Measurements from ENCODE around the gene FCHO1. TPM values are rescaled to one million over a fixed set of nuclear protein-coding genes. Genes with fewer than 3 reads are reported as not detected.
"Not testable (repeated sequence)": the region's sequence is repeated elsewhere in the genome, so short reads cannot be mapped to it uniquely, and the experiment has no call there.

Gene FCHO1
- total and polyA plus RNA-seq, 5 experiments from 2014 or later = 11.2 to 99.7 (median 31.8) TPM

DNA sequence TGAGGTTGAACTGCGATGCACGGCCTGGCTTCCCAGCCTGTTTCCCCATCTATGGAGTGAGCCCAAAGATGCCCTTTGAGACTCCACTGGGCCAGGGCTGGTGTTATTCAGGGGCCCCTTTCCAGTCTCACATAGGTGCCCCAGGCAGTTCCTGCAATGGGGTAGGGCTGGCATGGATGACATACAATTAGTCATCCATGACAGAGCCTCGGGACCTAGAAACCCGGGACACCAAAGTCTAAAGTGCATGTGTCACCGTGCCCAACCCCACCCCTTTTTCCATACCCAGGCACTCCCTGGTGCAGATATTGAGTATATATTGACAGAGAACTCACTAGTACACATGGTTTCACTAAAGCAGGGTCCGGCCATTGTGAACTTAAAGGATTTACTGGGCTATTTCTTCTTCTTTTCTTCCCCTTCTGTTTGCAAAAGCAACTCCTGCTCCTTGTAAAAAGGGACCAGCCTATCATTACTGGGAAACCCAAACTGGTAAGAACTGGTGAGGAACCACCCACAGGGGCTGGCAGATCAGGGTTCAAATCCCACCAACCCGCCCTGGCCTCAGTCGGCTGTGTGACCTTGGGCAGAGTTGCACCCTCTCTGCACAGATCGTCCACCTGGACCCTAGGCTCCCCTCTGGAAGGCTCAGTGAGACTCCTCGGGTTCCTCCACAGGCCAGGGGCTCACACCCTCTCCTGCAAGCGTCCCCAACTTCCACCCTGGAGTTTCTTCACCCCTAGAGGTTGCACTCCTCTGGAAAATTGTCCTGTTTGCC is 46.3 kb downstream of the FCHO1 start:
- POLR2A ChIA-PET = interaction anchor here (1.0 kb wide), 1 partner anchor 52 kb away, joined by 3 read pairs; no protein-coding TSS in a partner anchor

DNA sequence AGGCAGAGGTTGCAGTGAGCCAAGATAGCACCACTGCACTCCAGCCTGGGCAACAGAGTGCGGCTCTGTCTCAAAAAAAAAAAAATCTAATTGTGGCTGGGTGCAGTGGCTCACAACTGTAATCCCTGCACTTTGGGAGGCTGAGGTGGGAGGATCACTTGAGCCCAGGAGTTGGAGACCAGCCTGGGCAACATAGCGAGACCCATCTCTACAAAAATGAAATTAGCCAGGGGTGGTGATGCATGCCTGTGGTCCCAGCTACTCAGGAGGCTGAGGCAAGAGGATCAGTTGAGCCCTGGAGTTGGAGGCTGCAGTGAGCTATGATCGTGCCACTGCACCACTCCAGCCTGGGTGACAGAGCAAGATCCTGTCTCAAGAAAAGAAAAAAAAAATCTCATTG is 47.3 kb downstream of the FCHO1 start:
- H3K4me3 Mint-ChIP-seq, DNase-seq, H3K27ac Mint-ChIP-seq, H3K9me3 Mint-ChIP-seq, H3K36me3 Mint-ChIP-seq, H3K27me3 Mint-ChIP-seq, ATAC-seq: not testable (repeated sequence)
- POLR2A ChIA-PET = interaction anchor here (0.6 to 1.1 kb wide), 7 partner anchors 11 to 75 kb away, joined by 3 to 6 read pairs (median 4); no protein-coding TSS in a partner anchor
- peaks cover 19 to 57% (median 50%) of the 10 kb centered on the region in 4 donors for H3K4me1 Mint-ChIP-seq

More for the DNA sequence above, 46.3 kb downstream of the FCHO1 start:
- Mint-ChIP-seq H3K4me3 (no peak overlapping the region), H3K4me1 (peaks cover 14 to 52% (median 46%) of the 10 kb centered on the region in 4 donors), H3K27me3 (peaks cover 0 to 10% (median 0%) of the 10 kb centered on the region in 5 donors), H3K9me3 (no peaks in the 10 kb centered on the region), H3K36me3 (no peaks in the 10 kb centered on the region), H3K27ac (peak overlapping the region in 1 of 10 donors; percentile 11)
- DNase-seq = no peak
- no peak for ATAC-seq

DNA sequence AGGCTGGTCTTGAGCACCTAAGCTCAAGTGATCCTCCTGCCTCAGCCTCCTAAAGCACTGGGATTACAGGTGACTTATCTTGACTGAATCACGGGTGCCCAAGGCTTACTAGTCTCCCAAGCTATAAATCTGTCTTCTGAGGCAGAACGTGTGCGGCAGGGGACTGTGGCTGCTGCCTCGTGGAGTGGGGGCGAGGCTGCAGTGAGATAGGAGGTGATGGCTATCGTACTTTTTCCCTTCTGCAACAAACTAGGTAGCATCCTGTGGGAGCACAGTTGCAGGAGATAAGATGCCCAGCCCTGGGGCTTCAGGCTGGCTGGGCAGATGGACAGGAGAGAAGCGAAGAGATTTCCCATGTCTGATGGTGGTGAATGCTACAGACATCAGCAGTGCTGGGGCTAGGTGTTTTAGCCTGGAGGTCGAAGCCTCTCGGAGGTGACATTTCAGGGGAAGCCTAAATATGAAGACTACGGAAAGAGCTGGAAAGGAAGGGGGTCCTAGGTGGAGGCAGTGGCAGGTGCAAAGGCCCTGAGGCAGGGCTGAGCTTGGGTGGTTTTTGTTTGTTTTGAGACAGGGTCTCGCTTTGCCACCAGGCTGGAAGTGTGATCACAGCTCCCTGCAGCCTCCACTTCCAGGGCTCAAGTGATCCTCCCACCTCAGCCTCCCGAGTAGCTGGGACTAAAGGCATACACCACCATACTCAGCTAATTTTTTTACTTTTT is 51.0 kb downstream of the FCHO1 start:
- ATAC-seq (no peak), DNase-seq (no peak)
- POLR2A ChIA-PET = interaction anchor here (0.8 to 3.9 kb wide), 4 partner anchors 16 to 57 kb away, joined by 3 to 21 read pairs (median 3); partner anchors contain the start of gene RPL18A
- Mint-ChIP-seq H3K27me3 (no peaks in the 10 kb centered on the region), H3K9me3 (no peaks in the 10 kb centered on the region), H3K27ac (peak overlapping the region in 8 of 10 donors; percentile 8 to 87 (median 66)), H3K4me1 (peaks cover 20 to 49% (median 38%) of the 10 kb centered on the region in 4 donors), H3K36me3 (no peaks in the 10 kb centered on the region), H3K4me3 (peak overlapping the region in 8 of 10 donors; percentile 45 to 70 (median 54))

DNA sequence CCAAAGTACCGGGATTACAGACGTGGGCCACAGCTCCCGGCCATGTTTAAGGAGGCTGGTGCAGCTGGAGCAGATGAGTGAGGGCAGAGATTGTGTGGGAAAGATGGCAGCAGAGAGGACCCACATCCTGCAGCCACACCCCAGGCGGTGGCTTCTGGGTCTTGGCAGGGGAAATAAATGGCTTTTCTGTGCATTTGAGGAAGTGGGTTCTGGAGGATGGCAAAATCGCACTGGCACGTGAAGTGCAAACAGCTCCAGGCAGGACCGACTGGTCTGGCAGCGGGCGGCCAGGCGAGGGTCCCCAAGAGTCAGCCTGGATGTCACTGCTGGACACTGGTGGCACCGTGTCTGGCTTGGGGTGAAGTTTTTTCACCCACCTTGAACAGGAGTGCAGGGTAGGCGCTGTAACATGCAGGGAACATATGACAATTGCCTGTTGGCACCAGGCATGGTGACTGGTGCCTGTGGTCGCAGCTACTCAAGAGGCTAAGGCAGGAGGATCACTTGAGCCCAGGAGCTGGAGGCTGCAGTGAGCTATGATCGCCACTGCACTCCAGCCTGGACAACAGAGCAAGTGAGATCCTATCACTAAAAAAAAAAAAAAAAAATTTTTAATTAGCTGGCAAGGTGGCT is 52.1 kb downstream of the FCHO1 start:
- Mint-ChIP-seq H3K4me1 (peaks cover 23 to 55% (median 43%) of the 10 kb centered on the region in 4 donors), H3K4me3 (peak overlapping the region; percentile 74 to 89 (median 78)), H3K27me3 (no peaks in the 10 kb centered on the region), H3K27ac (peak overlapping the region; percentile 78 to 95 (median 90)), H3K36me3 (no peaks in the 10 kb centered on the region), H3K9me3 (no peaks in the 10 kb centered on the region)
- peak; percentile 70 to 82 for ATAC-seq
- peak in 5 of 10 donors; percentile 19 to 64 (median 35) for DNase-seq
- POLR2A ChIA-PET = interaction anchor here (0.6 to 3.9 kb wide), 9 partner anchors 9 to 56 kb away, joined by 3 to 21 read pairs (median 5); partner anchors contain the start of genes B3GNT3, JAK3 and RPL18A

DNA sequence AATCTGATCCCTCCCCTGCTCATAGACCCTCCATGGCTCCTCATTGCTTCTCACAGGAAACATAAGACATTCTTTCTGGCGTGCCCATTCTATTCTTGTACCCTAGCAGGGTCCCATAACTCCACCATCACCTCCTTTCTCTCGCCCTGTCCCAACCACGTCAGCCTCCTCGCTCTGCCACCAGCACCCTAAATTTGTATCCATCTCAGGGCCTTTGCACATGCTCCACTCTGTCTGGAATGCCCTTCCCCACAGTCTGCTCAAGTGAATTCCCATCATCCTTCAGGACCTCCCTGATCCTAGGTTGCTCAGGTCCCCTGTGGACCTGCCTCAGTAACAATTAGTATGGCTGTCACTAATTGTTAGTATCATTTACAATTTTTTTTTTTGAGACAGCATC is 54.1 kb downstream of the FCHO1 start:
- ATAC-seq = no peak
- peak overlapping the region in 7 of 10 donors; percentile 17 to 79 (median 62) for H3K27ac Mint-ChIP-seq
- no peaks in the 10 kb centered on the region for H3K9me3 Mint-ChIP-seq
- H3K4me1 Mint-ChIP-seq = peaks cover 23 to 57% (median 46%) of the 10 kb centered on the region in 4 donors
- POLR2A ChIA-PET = interaction anchor here (0.6 to 3.9 kb wide), 4 partner anchors 40 to 276 kb away, joined by 3 to 21 read pairs (median 4); partner anchors contain the start of gene RPL18A
- DNase-seq = no peak
- H3K4me3 Mint-ChIP-seq = peak overlapping the region in 5 of 10 donors; percentile 1 to 72 (median 22)
- no peaks in the 10 kb centered on the region for H3K27me3 Mint-ChIP-seq
- no peaks in the 10 kb centered on the region for H3K36me3 Mint-ChIP-seq

DNA sequence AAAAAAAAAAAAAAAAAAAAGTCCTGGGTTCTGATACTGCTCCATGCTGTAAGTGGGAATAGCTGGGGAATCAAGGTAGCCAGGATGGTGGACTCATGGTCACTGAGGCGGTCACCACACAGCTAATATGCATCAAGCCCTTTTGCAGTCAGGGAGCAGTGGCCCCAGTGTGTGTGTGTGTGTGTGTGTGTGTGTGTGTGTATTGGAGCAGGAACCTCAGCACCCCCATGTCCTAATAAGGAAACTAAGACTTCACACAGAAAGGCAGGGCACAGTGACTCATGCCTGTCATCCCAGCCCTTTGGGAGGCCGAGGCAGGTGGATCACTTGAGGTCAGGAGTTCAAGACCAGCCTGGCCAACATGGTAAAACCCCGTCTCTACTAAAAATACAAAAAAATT is 55.7 kb downstream of the FCHO1 start:
- no peak for DNase-seq
- peak overlapping the region; percentile 18 to 81 (median 60) for H3K4me3 Mint-ChIP-seq
- peak overlapping the region in 1 of 10 donors; percentile 24 for H3K27ac Mint-ChIP-seq

DNA sequence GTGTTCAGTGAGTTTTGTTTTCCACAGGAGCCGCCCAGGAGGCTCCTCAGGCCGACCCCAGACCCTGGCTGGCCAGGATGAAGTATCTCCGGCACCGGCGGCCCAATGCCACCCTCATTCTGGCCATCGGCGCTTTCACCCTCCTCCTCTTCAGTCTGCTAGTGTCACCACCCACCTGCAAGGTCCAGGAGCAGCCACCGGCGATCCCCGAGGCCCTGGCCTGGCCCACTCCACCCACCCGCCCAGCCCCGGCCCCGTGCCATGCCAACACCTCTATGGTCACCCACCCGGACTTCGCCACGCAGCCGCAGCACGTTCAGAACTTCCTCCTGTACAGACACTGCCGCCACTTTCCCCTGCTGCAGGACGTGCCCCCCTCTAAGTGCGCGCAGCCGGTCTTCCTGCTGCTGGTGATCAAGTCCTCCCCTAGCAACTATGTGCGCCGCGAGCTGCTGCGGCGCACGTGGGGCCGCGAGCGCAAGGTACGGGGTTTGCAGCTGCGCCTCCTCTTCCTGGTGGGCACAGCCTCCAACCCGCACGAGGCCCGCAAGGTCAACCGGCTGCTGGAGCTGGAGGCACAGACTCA is 56.5 kb downstream of the FCHO1 start:
- Mint-ChIP-seq H3K9me3 (no peaks in the 10 kb centered on the region), H3K27ac (peak overlapping the region; percentile 25 to 94 (median 60)), H3K4me1 (peaks cover 18 to 50% (median 39%) of the 10 kb centered on the region in 4 donors), H3K4me3 (peak overlapping the region; percentile 73 to 95 (median 83)), H3K36me3 (no peaks in the 10 kb centered on the region), H3K27me3 (no peaks in the 10 kb centered on the region)
- ATAC-seq (peak; percentile 86 to 91), DNase-seq (peak in 7 of 10 donors; percentile 20 to 73 (median 32))
- POLR2A ChIA-PET = interaction anchor here (1.3 kb wide), 1 partner anchor 44 kb away, joined by 3 read pairs; no protein-coding TSS in a partner anchor

More for the DNA sequence above, 55.7 kb downstream of the FCHO1 start:
- no peaks in the 10 kb centered on the region for H3K36me3 Mint-ChIP-seq
- H3K4me1 Mint-ChIP-seq = peaks cover 23 to 56% (median 44%) of the 10 kb centered on the region in 4 donors
- no peaks in the 10 kb centered on the region for H3K9me3 Mint-ChIP-seq
- POLR2A ChIA-PET = interaction anchor here (0.6 to 0.8 kb wide), 3 partner anchors 32 to 87 kb away, joined by 3 to 4 read pairs (median 3); no protein-coding TSS in a partner anchor
- ATAC-seq = no peak
- no peaks in the 10 kb centered on the region for H3K27me3 Mint-ChIP-seq

DNA sequence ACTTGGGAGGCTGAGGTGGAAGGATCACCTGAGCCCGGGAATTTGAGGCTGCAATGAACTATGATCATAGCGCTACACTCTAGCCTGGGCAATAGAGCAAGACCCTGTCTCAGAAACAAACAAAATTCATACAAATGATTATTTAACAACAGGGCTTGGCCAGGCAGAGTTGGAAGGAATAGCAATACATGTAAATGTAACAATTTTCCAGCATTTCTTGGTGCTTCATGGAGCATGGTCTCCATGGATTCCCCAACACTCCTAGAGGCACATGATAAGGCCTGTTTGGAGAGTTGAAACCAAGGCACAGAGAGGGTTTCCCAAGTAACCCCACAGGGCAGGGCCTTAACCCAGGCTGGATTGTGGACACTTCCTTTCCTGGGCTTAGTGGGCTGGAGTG is 59.8 kb downstream of the FCHO1 start:
- DNase-seq = no peak
- H3K36me3 Mint-ChIP-seq = peaks cover 0 to under 1% (median 0%) of the 10 kb centered on the region in 3 donors
- no peaks in the 10 kb centered on the region for H3K9me3 Mint-ChIP-seq
- no peak for ATAC-seq
- peaks cover 2 to 25% (median 13%) of the 10 kb centered on the region in 4 donors for H3K4me1 Mint-ChIP-seq
- POLR2A ChIA-PET = no interaction called here
- H3K4me3 Mint-ChIP-seq = no peak overlapping the region
- H3K27ac Mint-ChIP-seq = peak overlapping the region in 1 of 10 donors; percentile 47
- H3K27me3 Mint-ChIP-seq = no peaks in the 10 kb centered on the region

DNA sequence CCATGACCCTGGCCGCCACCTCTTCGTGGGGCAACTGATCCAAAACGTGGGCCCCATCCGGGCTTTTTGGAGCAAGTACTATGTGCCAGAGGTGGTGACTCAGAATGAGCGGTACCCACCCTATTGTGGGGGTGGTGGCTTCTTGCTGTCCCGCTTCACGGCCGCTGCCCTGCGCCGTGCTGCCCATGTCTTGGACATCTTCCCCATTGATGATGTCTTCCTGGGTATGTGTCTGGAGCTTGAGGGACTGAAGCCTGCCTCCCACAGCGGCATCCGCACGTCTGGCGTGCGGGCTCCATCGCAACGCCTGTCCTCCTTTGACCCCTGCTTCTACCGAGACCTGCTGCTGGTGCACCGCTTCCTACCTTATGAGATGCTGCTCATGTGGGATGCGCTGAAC is 60.4 kb downstream of the FCHO1 start:
- no peaks in the 10 kb centered on the region for H3K9me3 Mint-ChIP-seq
- POLR2A ChIA-PET = no interaction called here
- no peak overlapping the region for H3K27ac Mint-ChIP-seq
- ATAC-seq = no peak
- H3K27me3 Mint-ChIP-seq = no peaks in the 10 kb centered on the region
- no peak overlapping the region for H3K4me3 Mint-ChIP-seq
- no peak for DNase-seq
- H3K4me1 Mint-ChIP-seq = peaks cover 2 to 19% (median 11%) of the 10 kb centered on the region in 4 donors
- peaks cover 0 to 5% (median 4%) of the 10 kb centered on the region in 3 donors for H3K36me3 Mint-ChIP-seq

DNA sequence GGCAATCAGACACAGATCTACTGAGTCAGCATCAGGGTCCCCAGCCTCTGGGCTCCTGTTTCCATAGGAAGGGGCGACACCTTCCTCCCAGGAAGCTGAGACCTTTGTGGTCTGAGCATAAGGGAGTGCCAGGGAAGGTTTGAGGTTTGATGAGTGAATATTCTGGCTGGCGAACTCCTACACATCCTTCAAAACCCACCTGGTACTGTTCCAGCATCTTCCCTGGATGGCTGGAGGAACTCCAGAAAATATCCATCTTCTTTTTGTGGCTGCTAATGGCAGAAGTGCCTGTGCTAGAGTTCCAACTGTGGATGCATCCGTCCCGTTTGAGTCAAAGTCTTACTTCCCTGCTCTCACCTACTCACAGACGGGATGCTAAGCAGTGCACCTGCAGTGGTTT is 60.8 kb downstream of the FCHO1 start:
- Mint-ChIP-seq H3K27ac (peak overlapping the region in 2 of 10 donors; percentile 5 to 32), H3K27me3 (no peaks in the 10 kb centered on the region), H3K9me3 (no peaks in the 10 kb centered on the region), H3K36me3 (peaks cover 0 to 5% (median 4%) of the 10 kb centered on the region in 3 donors), H3K4me3 (no peak overlapping the region), H3K4me1 (peaks cover 2 to 18% (median 9%) of the 10 kb centered on the region in 4 donors)
- POLR2A ChIA-PET = no interaction called here
- ATAC-seq (no peak), DNase-seq (no peak)

DNA sequence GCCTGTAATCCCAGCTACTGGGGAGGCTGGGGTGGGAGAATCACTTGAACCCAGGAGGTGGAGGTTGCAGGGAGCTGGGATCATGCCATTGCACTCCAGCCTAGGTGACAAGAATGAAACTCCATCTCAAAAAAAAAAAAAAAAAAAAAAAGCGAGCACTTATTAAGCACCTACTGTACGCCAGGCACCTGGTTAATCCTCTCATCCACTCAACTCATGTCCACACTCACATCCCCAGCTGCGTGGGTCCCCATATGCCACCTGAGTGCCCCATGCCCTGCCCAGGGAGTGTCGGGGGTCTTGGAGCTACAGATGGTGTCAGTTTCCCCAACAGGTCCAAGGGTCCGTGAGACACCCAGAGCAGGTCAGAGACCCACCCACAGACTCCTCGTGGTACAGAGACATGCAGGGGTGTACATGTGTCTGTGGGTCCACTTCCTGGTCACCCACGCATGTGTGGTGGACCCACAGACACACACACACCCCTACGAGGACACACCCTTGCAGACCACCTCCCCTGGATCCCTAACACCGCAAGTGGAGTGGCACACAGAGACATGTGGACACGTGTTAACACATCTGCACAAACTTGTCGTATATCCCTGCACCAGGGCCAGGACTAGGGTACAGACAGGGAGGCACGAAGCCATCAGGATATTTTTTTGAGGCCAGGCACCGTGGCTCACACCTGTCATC is 66.5 kb downstream of the FCHO1 start:
- H3K27me3 Mint-ChIP-seq = no peaks in the 10 kb centered on the region
- no peak overlapping the region for H3K4me3 Mint-ChIP-seq
- ATAC-seq = no peak
- no peaks in the 10 kb centered on the region for H3K9me3 Mint-ChIP-seq
- no peak overlapping the region for H3K27ac Mint-ChIP-seq
- DNase-seq = no peak
- peaks cover 0 to 2% (median 0%) of the 10 kb centered on the region in 4 donors for H3K4me1 Mint-ChIP-seq
- POLR2A ChIA-PET = interaction anchor here (0.7 to 1.5 kb wide), 2 partner anchors 9 to 69 kb away, joined by 3 to 6 read pairs; no protein-coding TSS in a partner anchor
- H3K36me3 Mint-ChIP-seq = peaks cover 0 to 5% (median 4%) of the 10 kb centered on the region in 3 donors
